ENCODE measurements around the gene PTPRJ.
A peak's percentile ranks its signal among the peaks of the same experiment; 100 is the strongest.

The PTPRJ gene

GRCh38 chr11:48073031-48073861 lies 92.9 kb downstream of the PTPRJ start:
- no peak for DNase-seq

DNA sequence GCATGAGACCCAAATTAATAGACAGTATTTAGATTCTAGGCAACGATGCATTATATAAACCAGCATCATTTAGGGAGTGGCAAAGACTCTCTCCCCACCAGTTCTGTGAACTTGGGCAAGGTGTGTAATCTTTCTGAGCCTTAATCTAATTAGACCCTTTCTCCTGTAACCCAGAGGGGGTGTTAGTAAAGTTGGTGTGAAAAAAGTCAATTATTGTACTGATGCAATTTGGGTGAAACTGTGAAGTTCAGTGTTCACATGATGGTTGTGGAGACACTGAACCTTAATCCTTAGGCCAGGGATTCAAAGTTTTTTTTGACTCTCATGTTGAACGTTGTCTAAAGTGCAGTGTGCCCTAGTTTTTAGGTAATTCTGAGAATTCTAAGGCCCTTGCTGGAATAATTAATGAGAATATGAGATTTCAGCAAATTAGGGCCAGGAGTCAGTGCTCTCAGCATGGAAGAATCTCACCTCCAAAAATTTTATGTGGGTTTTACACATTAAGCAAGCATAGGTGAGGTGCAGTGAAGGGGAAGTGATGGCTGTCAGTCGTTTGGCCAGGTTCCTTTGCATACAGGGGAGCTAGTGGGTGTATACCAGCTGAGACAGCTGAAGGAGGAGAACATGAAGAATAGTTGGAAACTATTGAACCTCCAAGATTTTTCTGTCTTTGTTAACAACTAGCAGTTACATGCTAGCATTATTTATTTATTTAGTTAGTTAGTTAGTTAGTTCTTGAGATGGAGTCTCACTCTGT lies 94.2 kb downstream of the PTPRJ start:
- no peak for DNase-seq

GRCh38 chr11:48075637-48076036 lies 95.3 kb downstream of the PTPRJ start:
- DNase-seq: no peak

GRCh38 chr11:48077251-48077650 lies 96.9 kb downstream of the PTPRJ start:
- DNase-seq: peak; percentile 45

DNA sequence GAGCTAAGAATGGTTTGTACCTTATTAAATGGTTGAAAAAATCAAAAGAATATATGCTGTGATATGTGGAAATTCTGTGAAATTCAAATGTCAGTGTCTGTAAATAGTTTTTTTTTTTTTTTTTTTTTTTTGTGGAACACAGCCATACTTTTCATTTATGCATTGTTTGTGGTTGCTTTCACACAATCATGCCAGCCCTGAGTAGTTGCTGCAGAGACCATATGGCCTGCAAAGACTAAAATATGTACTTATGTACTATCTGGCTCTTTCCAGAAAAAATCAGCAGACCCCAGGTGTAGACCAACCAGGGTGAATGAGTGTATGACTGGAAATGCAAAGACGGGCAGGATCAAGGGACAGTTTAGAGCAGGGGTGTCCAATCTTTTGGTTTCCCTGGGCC lies 98.3 kb downstream of the PTPRJ start:
- DNase-seq: peak; percentile 26

- DNase-seq: no peak
Measured at GRCh38 chr11:48079596-48079995, 99.2 kb downstream of the PTPRJ start.

DNA sequence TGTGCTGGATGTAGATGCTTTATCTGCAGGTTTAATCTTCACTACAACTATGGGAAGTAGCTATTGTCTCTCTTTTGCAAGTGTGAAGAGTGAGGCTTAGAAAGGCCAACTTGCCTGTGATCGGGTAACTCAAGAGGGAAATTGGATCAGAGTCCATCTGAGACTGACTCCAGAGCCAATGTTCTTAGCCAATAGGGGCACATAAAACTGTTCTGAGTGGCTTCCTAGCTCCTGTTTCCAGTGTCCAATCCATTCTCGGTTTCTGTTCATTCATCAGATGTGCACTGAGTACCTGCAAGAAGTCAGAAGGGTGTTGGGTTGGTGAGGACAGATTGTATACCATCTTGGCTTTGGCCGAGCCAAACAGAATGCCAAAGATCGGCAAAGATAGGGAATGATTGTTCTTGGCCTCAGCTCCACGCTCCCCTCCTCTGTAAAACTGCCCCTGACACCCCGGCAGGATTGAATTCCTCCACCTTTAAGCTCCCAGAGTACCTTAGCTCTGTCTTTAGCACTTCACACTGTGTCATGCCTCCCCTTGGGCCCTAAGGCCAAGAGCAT lies 100.0 kb downstream of the PTPRJ start:
- no peak for DNase-seq

DNA sequence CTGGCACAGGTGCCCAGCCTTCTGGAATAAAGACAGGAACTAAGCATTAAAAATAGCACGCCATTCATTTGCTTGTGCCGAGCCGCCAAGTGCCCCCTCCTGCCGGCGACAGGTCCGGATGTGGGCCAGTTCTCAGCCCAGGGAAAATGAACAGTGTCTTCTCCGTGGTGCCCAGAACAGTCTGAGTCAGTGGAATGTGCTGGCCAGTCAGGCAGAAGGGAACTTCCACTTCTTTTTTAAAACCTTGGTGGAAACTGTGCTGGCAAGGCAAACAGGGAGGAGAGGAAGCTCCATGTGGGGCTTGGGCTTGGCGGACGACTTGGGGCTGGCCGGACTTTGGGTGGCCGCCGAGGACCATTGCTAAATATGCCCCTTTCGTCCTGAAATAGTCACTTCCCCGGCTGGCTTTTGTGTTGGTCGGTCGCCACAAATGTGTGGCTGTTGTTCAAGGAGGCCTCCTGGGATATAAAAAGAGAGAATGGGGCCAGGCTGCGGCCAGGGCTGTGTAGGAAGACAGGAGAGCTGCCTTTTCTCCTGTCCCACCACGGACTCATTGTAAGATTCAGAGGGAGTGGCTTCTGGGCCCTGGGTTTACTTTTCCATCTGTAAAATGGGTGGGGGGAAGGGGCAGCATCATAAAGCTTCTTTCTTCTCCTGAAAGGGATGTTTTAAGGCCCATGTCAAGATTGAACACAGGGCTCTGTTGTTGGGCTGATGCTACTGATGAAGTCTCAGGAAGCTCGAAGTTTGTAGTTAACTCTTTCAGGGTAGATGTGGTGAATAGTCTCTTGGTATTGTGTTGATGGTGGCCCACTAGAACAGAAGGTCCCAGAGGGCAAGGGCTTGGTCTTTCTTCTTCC lies 101.0 kb downstream of the PTPRJ start:
- peak; percentile 68 for DNase-seq

DNA sequence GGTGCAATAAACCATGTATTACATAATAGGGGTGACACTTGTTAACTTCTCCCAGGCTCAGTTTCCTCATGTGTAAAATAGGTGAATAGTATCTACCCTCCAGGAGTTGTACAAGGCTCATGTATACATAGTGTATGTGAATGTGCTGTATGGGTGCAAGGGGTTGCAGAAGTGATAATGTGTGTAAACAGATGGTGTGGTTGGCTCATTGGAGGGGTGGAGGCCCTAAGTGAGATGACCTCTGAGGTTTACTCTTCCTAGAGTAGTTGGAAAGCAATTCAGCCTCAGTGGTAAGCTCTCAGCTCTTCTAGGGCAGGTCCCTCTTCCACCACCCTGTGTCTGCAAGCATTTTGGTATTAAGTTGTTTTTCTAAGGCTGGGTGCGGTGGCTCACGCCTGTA lies 102.4 kb downstream of the PTPRJ start:
- no peak for DNase-seq

DNA sequence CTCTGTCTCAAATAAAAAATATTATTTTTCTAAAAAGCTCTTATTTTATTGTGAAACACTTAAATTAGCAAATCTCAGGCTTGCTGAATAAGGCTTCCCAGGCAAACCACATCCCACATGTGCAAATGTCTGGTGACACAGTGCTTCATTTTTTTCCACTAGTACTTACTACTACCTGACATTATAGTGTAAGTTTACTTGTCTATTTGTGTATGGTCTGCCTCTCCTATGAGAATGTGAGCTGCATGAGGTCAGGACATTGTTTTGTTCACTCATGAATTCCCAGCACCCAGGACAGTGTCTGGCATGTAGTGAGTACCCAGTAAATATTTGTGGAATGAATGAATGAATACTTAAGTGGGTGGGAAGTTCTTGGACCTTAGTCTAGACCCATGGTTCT lies 103.1 kb downstream of the PTPRJ start:
- no peak for DNase-seq

GRCh38 chr11:48085688-48086087 lies 105.3 kb downstream of the PTPRJ start:
- DNase-seq: no peak

DNA sequence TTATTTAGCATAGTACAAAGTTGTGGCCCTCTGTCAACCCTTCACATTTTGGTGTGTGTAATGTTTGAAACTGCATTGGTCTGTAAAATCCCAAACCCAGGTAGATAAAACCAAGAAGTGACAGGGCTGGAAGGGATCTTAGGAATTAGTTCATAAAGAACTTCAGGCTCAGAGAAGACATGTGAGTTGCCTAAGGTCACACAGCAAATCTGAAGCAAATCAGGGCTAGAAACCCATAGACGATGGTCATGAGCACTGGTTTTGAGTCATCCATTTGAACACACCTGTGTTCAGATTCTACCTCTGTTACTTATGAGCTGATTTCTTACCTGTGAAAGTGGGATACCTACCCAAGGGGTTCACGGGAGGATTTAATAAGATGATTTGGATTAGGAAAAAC lies 107.1 kb downstream of the PTPRJ start:
- no peak for DNase-seq

GRCh38 chr11:48087974-48088681 lies 107.8 kb downstream of the PTPRJ start:
- no peak for DNase-seq

DNA sequence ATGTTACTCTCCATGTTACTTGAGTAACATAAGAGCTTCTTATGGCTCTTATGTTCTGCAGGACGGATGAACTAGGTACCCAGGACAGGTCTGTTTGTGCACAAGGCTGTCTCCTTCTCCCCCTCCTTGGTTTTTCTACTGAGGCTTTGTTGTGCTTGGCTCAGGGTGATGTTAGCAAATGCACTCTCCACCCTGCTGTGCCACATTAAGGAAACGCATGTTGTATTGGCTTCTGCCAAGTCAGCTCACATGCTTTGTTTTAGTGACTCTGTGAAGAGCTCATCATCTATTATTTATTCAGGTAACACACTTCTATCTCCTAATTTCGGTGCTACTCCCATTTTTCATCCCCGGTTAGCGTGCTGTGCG lies 108.3 kb downstream of the PTPRJ start:
- peak; percentile 57 for DNase-seq

GRCh38 chr11:48090174-48090573 lies 109.8 kb downstream of the PTPRJ start:
- DNase-seq: no peak

DNA sequence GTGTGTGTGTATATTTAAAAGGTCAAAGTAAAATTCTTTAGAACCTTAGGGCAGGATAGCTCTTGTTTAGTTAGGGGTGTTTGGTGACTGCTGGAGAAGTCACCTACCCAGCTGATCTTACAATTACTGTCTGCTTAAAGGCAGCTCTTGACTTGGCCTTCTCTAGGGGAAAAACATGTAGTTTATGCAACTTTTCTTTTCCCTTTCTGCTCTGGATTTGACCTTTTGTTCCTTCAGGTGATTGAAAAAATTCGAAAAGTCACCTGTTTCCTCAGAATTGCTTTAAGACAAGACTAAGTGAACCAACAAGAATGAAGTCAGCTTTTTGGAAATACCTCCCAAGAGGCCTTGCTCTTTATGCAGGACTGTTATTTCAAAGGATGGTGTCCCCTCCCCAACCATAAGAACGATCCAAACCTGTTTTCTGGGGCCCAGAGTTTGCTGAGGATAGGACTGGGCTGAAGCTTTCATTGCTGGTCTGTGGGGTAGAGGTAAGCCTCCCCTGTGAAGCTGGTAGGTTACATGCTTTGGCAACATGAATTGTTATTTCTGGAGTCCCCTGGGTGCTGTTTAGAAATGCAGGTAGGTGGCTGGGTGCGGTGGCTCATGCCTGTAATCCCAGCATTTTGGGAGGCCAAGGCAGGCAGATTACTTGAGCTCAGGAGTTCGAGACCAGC lies 111.2 kb downstream of the PTPRJ start:
- DNase-seq: no peak

DNA sequence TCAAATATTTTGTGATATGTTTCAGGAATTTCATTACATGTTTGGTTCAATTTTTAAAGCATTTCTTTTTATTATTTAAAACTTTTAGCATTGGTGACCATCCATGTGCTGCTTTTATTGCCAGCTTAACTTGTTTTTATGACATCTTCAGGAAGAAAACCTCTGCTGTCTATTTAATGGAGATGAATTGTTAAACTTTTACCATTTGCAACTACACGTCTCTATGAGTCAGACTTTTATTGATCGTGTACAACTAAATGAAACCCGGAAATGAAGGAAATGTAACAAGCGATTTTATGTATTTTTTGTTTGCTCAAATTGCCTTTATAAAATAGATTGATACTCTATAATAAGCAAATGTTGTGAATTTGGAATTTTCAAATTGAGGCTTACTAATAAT lies 113.0 kb downstream of the PTPRJ start:
- no peak for DNase-seq

GRCh38 chr11:48093795-48094642 lies 113.7 kb downstream of the PTPRJ start:
- no peak for DNase-seq

DNA sequence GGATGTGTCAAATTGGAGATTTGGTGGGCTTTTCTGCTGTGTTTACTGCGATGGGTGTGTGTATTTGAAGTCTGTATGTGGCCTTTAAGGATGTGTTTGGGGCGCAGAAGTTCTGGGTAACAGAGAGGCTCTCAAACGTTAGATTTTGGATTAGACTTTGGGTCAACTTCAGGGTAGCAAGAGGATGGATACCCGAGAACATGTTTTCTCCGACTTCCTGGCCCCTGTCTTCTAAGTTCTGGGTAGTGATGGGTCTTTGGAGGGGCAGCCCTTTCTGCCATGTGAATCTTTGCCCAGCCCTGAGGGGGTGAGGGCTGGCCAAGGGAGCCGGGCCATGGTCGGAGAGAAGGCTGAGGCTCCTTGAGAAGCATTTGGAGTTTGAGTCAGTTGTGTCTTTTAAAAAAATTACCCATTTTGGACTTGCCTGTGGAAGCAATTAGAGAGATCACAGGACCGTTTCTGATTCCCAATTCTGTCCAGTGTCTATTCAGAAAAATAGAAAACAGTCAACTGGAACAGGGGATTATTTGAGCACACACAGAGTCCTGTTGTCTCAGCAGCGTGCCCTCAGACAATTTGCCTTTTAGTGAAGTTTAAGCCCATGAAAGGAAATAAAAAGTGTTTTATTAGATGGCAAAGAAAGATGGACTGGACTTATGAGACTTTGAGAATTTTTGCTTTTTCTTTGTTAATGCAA lies 114.4 kb downstream of the PTPRJ start:
- DNase-seq: no peak
